Measurements from ENCODE around the gene FMO4. TPM values are rescaled to one million over a fixed set of nuclear protein-coding genes. Genes with fewer than 3 reads are reported as not detected.

Gene FMO4
- total and polyA plus RNA-seq, 10 of the 15 experiments (the other 5 are each of a cell fraction or from before 2014, with no cell fraction given): 0.26 to 3.0 (median 1.1) TPM

GRCh38 chr1:171295821-171296220, 18.2 kb upstream of the FMO4 start:
- Histone ChIP-seq H3K9ac (ENCODE audit: control insufficient read depth, insufficient read depth, low read length) (no peak overlapping the region), H3K27me3 (replicated peaks in 1 of 2; ENCODE audit: control insufficient read depth in 2 of 2, insufficient read depth in 2 of 2, low read length in 1 of 2) (no peaks in the 10 kb centered on the region; a peak in 1 of 4 replicates), H3K4me1 (ENCODE audit: control insufficient read depth, insufficient read depth, low read length) (no peaks in the 10 kb centered on the region), H3K4me3 (no peak overlapping the region), H2AFZ (ENCODE audit: control insufficient read depth, low read depth, low read length) (no peak overlapping the region), H3K36me3 (ENCODE audit: control insufficient read depth in 2 of 2, insufficient read depth in 2 of 2, low read length in 1 of 2) (no peaks in the 10 kb centered on the region), H3K4me2 (ENCODE audit: control insufficient read depth, insufficient read depth) (no peak overlapping the region), H3K79me2 (ENCODE audit: control insufficient read depth, insufficient read depth, low read length) (no peaks in the 10 kb centered on the region), H4K20me1 (ENCODE audit: control insufficient read depth, insufficient read depth) (no peaks in the 10 kb centered on the region), H3K9me3 (replicated peaks; ENCODE audit: control insufficient read depth, insufficient read depth, low read length) (peaks cover 4% of the 10 kb centered on the region; the same call in 2 of the 3 replicates), H3K27ac (ENCODE audit: control insufficient read depth, insufficient read depth) (no peak overlapping the region)
- intact Hi-C loops (cut with micrococcal nuclease; ENCODE audit: unreplicated experiment) (no loop called here), in situ Hi-C loops (cut with MboI) (no loop called here)
- ATAC-seq (no peak), DNase-seq (ENCODE audit: low read depth, low spot score) (no peak), FAIRE-seq (no peak)
- SMC1A ChIA-PET (ENCODE audit: uncharacterized antibody, unreplicated experiment): no interaction called here
- RAD21 ChIA-PET (ENCODE audit: unreplicated experiment): interaction anchor here (1.3 kb wide), 1 partner anchor 18 kb away, joined by 4 read pairs; the partner anchor contains the start of gene FMO4
- CTCF ChIA-PET: interaction anchor here (2.6 kb wide), 1 partner anchor 18 kb away, joined by 9 read pairs; the partner anchor contains the start of gene FMO4
- TF ChIP-seq ZBTB11 (CRISPR knock-in tag; IDR thresholded peaks at IDR 0.05) (no peak), EED (IDR thresholded peaks at IDR 0.05; ENCODE audit: low read depth) (no peak), MXI1 (IDR thresholded peaks at IDR 0.05; ENCODE audit: low read depth, low read length) (no peak), TBL1XR1 (IDR thresholded peaks at IDR 0.05; ENCODE audit: low read depth, low read length) (no peak), TCF3 (IDR thresholded peaks at IDR 0.05; ENCODE audit: borderline replicate concordance, insufficient read depth, low read depth, low read length) (no peak), PKNOX1 (IDR thresholded peaks at IDR 0.05) (no peak), SMARCA5 (IDR thresholded peaks at IDR 0.05) (no peak), CREM (IDR thresholded peaks at IDR 0.05; ENCODE audit: low read depth) (no peak), SMAD1 (IDR thresholded peaks at IDR 0.05; ENCODE audit: low read depth, partially characterized antibody) (no peak), RFX5 (IDR thresholded peaks at IDR 0.05; ENCODE audit: low read depth, low read length) (no peak), ZNF622 (IDR thresholded peaks at IDR 0.05) (no peak), JUND (IDR thresholded peaks at IDR 0.05; ENCODE audit: low read depth, low read length) (no peak), MEF2A (IDR thresholded peaks at IDR 0.05; ENCODE audit: insufficient read depth, low read depth, low read length) (no peak)
- TF ChIP-seq, protein P1, sequence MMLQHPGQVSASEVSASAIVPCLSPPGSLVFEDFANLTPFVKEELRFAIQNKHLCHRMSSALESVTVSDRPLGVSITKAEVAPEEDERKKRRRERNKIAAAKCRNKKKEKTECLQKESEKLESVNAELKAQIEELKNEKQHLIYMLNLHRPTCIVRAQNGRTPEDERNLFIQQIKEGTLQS (IDR thresholded peaks at IDR 0.05; ENCODE audit: borderline replicate concordance, extremely low read depth, low read depth, low read length): no peak
- TF ChIP-seq, protein P2, sequence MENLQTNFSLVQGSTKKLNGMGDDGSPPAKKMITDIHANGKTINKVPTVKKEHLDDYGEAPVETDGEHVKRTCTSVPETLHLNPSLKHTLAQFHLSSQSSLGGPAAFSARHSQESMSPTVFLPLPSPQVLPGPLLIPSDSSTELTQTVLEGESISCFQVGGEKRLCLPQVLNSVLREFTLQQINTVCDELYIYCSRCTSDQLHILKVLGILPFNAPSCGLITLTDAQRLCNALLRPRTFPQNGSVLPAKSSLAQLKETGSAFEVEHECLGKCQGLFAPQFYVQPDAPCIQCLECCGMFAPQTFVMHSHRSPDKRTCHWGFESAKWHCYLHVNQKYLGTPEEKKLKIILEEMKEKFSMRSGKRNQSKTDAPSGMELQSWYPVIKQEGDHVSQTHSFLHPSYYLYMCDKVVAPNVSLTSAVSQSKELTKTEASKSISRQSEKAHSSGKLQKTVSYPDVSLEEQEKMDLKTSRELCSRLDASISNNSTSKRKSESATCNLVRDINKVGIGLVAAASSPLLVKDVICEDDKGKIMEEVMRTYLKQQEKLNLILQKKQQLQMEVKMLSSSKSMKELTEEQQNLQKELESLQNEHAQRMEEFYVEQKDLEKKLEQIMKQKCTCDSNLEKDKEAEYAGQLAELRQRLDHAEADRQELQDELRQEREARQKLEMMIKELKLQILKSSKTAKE (IDR thresholded peaks at IDR 0.05; ENCODE audit: low read depth, poor library complexity, severe bottlenecking): no peak
- POLR2A ChIA-PET: no interaction called here
- 0% methylated on average over 3 of the region's 3 CpGs for WGBS (ENCODE audit: insufficient coverage, insufficient replicate concordance, low lambda C conversion rate, missing lambda C conversion rate)
- BruUV-seq (replicated peaks): no TSS peak
